ENCODE measurements around the gene C4A.
"Not testable (repeated sequence)": the region's sequence is repeated elsewhere in the genome, so short reads cannot be mapped to it uniquely, and the experiment has no call there.

The C4A gene

GRCh38 chr6:31981744-31982143 lies at the start of gene C4A:
TSS of gene C4A (plus strand) at chr6:31982057. CDS start at chr6:31982108, 51 bp downstream.
- not testable (repeated sequence) for DNase-seq (ENCODE audit: low read depth)

GRCh38 chr6:31932137-31932536 lies 49.7 kb upstream of the C4A start:
- not testable (repeated sequence) for DNase-seq (ENCODE audit: low read depth)

- no peak for DNase-seq (ENCODE audit: low read depth)
Observed at GRCh38 chr6:31933537-31933936, 48.3 kb upstream of the C4A start.

- no peak for DNase-seq (ENCODE audit: low read depth)
Observed at GRCh38 chr6:31935021-31935420, 46.8 kb upstream of the C4A start.

DNA sequence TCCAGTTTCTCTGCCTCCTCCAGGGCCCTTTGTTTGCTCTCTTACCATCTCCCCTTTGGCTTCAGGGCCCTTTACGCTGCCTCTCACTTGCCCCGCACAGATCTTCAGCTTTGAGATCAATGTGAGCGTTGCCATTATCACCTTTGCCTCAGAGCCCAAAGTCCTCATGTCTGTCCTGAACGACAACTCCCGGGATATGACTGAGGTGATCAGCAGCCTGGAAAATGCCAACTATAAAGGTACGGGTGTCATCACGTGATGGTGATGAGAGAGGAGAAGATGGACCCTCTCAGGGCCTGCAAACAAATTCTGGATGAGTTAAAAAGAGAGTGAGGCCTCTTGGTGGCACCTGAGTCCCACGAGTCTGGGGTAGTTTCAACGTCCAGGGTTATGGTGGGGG lies 46.0 kb upstream of the C4A start:
- DNase-seq (ENCODE audit: low read depth): no peak

DNA sequence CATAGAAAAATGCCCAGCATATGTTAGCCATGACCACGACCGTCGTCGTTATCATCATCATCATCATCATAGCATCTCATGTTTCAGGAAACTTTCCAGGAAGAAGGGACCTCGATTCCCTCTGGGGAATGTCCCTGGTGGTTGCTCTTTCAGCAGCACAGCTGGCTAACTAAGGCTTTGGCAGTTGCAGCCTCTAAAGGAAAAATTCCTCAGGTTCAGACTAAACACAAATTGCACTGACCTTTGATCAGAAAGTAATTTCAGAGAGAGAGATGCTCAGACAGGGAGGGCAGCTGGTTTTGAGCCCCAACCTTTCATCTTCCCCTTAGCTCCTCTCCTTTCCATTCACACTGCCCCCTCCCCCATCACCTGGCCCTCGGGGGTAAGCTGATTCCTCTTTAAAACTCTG lies 41.6 kb upstream of the C4A start:
- DNase-seq (ENCODE audit: low read depth): no peak

DNA sequence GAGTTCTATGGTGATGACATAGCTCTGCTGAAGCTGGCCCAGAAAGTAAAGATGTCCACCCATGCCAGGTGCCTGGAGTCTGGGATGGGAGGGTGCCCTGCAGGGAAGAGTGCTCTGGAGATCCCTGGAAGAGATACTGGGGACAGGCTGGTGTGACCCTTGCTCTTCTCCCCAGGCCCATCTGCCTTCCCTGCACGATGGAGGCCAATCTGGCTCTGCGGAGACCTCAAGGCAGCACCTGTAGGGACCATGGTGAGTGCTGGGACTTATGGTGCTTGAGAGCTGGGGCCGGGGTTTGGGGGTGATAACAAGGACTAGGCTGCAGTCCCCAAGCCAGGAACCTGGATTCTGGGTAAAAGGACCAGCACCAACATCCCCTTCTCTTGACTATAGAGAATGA lies 38.1 kb upstream of the C4A start:
- DNase-seq (ENCODE audit: low read depth): no peak

GRCh38 chr6:31945154-31945506 lies 36.7 kb upstream of the C4A start:
- no peak for DNase-seq (ENCODE audit: low read depth)

DNA sequence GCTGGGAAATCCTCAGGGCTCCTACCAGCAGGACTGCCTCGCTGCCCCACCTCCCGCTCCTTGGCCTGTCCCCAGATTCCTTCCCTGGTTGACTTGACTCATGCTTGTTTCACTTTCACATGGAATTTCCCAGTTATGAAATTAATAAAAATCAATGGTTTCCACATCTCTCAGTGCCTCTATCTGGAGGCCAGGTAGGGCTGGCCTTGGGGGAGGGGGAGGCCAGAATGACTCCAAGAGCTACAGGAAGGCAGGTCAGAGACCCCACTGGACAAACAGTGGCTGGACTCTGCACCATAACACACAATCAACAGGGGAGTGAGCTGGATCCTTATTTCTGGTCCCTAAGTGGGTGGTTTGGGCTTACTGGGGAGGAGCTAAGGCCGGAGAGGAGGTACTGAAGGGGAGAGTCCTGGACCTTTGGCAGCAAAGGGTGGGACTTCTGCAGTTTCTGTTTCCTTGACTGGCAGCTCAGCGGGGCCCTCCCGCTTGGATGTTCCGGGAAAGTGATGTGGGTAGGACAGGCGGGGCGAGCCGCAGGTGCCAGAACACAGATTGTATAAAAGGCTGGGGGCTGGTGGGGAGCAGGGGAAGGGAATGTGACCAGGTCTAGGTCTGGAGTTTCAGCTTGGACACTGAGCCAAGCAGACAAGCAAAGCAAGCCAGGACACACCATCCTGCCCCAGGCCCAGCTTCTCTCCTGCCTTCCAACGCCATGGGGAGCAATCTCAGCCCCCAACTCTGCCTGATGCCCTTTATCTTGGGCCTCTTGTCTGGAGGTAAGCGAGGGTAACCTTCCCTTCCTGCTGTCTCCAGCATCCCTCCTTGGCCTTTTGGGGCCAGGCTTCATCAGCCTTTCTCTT lies 36.1 kb upstream of the C4A start, which contains the start of gene CFB:
Gene CFB, plus strand, starts transcription at position 589 of the 863 bp plus-strand sequence. Its CDS starts 127 bp downstream, at position 716.
- no peak for DNase-seq (ENCODE audit: low read depth)

- no peak for DNase-seq (ENCODE audit: low read depth)
Observed at GRCh38 chr6:31946370-31946885, 35.4 kb upstream of the C4A start.

GRCh38 chr6:31947070-31947675 lies 34.7 kb upstream of the C4A start:
- no peak for DNase-seq (ENCODE audit: low read depth)

GRCh38 chr6:31947864-31948263 lies 34.0 kb upstream of the C4A start:
- DNase-seq (ENCODE audit: low read depth): no peak

DNA sequence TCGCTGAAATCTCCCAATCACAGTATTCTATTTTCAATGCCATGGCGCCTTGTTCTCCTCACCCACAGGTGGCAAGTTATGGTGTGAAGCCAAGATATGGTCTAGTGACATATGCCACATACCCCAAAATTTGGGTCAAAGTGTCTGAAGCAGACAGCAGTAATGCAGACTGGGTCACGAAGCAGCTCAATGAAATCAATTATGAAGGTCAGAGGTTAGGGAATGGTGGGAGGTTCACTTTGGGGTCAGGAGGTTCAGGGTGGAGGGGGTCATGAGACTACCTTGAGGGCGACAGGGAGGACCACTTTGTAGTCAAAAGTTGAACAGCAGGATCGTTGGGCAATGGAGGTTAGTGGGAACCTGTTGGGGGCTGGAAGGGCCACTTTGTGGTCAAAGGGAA lies 33.6 kb upstream of the C4A start:
- DNase-seq (ENCODE audit: low read depth): no peak

GRCh38 chr6:31948753-31949413 lies 33.0 kb upstream of the C4A start:
- DNase-seq (ENCODE audit: low read depth): no peak

- no peak for DNase-seq (ENCODE audit: low read depth)
Observed at GRCh38 chr6:31949926-31950548, 31.8 kb upstream of the C4A start.

GRCh38 chr6:31952140-31952805 lies 29.6 kb upstream of the C4A start:
- no peak for DNase-seq (ENCODE audit: low read depth)

- DNase-seq (ENCODE audit: low read depth): no peak
Observed at GRCh38 chr6:31952890-31953289, 29.0 kb upstream of the C4A start.

DNA sequence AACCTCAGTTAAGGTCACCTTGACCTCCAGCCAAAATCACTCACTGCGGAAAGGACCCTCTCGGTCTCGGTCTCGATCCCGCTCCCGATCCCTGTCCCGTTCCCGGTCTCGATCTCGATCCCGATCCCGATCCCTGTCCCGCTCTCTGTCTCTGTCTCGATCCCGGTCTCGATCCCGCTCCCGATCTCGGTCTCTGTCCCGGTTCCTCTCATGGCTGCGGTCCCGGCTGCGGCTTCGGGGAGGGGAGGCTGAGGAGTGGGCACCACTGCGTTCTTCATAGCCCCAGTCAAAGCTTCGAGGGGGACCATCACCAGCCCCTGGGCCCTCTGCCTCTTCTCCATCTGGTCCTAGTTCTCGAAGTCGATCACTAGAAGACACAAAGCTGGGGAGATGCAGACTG lies 27.3 kb upstream of the C4A start:
- no peak for DNase-seq (ENCODE audit: low read depth)

- no peak for DNase-seq (ENCODE audit: low read depth)
Observed at GRCh38 chr6:31956796-31957195, 25.1 kb upstream of the C4A start.

GRCh38 chr6:31958412-31958740 lies 23.5 kb upstream of the C4A start:
- no peak for DNase-seq (ENCODE audit: low read depth)

DNA sequence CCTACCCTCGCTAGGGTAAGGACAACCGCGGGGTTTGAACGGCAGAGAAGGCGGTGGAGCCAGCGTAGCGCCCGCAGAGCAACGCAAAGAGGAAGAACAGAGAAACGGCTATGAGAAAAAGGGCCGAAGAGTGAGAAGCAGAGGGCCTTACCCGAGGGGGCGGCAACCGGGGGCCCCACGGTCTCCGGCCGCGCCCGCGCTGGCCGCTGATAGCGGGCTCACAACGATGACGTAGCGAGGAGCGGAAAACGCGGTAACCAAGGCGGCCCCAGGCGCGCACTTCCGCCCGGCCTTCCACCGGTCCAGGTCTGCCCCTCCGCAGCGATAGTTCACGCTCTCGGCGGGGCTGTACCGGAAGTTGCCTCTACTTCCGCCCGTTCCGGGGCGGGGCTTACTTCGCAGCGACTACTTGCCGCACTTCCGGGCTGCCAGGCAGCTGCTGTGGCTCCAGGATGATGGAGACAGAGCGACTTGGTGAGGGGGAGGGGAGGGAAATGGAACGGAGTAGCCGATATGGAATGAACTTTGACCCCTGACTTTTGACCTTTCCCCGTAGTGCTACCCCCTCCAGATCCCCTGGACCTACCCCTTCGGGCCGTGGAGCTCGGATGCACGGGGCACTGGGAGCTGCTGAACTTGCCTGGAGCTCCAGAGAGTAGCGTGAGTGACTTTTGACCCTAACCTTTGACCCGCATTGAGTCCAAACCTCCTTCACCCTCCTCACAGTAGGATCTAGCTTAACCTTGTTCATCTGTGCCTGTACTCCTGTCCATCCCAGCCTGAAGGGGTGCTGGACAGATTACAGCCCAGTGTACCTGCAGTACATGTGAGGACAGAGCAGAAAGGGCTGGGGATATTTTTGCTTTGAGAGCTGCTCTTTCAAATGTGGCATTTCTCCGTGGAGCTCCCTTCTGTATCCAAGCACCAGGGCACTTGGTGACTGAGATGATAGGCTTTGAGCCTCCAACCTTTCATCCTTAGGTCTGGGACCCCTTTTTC lies 22.8 kb upstream of the C4A start, which contains the start of the genes NELFE and SKIC2:
Gene NELFE, minus strand, starts transcription at position 231 of the 999 bp plus-strand sequence. CDS start 525 bp downstream, outside the sequence.
Gene SKIC2, plus strand, starts transcription at position 435 of the 999 bp plus-strand sequence. Its CDS starts 18 bp downstream, at position 453.
- peak; percentile 99 for DNase-seq (ENCODE audit: low read depth)
